SIG-M5 (cell line): ENCODE results near the gene SEPTIN10.

Experiments
- DNase-seq: peaks from one replicate; lab custom pipeline; 2025; lab: John Stamatoyannopoulos, UW

SEPTIN10 gene

DNA sequence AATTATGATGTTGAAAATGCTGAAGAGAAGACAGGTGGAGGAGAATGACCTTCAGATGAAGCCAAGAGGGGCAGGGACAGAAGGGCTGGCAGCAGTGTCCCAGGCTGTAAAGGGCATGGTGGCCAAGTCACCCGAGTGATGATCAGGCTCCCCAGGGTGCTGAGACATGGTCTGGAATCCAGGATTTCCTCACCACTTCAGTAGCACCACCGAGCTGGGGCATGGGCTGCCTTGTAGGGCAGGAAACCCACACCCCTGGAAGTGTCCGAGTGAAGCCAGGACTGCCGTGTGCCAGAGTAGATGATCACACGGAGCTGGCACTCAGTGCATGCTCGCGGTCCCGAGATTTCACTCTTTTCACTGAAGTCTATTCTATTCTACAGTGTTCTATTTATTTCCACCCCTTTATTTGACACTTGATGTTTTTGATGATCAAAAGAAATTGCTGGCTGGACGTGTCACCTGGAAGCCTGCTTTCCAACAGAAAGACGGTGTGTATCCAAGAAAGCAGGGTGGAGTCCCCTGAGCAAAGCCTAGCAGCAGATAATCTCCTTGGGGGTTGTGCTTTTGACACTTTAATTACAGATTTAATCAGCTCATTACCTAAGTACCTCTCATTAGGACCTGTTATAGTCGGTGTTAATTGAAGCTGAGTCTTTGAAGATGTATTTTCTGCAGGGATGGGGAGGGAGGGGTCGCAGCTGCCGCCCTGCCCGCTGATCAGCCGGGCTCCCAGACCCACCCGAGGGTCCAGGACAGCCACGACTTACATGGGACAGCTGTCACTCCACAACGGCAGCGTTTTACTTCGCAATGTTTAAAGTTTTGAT is 92.3 kb downstream of the SEPTIN10 start:
- DNase-seq: no peak

DNA sequence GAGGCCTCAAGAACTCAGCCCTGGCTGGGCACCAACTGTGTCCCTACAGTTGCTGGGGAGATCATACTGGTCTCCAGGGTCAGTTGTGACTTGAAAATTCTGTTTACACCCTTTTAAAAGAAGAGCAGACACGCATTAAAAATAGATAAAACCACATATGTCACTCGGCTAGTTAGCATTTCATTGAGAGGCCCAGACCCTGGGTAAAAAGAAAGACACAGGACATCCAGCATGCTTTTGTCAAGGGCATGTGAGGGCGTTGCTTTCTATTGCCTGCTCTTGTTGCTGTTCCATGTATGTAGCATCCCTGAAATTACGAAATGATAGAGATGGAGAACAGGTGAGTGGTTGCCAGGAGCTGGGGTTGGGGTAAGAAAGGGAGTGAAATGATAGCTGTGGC is 94.3 kb downstream of the SEPTIN10 start:
- no peak for DNase-seq

DNA sequence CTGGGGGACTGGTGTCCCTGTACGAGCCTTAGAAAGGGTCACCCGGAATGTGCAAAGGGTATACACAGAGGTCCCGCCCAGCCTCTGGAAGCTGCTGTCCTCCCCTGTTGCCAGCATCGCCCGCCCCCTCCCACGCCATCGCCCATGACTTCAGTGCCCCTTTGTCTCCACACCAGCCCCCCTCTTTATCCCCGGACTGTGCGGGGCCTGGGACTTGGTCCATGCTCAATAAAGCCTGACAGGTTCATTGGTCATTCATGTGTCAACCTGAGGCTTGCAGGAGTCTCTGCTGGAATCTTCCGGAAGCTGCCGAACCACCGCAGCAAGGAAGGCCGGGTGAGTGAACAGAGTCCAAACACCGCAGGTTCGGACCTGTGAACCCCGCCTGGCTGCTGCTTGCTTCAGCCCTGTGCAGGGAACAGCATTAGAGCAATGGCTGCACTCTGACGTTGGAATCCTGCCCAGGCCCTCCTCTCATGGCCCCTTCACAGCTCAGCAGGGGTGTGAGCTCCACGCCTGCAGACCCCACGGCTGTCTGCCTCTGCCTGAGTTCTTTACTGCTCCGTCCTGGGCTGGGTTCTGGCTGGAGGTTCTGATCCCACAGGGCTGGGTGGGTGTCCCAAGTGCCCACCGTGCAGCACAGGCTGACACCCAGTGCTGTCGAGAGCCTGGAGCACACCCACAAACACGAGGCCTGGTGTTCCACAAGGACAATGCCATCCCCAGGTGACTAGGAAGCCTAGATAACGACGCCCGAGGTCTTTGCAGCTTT is 96.5 kb downstream of the SEPTIN10 start:
- no peak for DNase-seq

DNA sequence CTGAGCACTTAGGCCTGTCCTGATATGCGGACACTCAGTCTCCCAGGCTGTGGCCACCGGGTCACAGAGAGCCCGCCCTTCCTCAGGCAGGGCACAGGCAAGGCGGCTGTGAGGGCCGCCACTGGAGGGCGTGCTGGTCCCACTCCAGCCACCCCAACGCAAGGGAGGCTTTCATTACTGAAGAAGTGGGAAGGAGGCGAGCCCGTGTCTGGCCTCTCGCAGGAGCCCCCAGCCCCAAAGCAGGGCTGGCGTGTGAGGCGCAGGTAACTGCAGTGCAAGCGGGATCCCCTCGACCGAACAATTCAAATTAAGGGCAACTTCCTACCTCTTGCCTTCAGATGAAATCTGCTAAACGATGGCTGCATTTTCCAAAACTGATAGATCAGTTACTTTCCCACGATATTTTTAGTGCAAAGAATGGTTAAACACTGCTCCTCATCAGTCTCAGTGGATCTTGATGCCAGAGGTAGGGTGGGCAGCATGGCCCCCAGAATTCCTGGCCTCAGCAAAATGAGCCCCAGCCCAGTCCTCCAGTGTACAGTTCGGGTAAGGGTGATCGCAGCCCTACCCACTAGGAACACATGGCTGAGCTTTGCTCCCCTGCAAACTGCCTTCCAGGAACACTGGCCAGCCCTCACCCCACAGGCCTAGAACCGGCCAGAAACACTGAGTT is 97.2 kb downstream of the SEPTIN10 start:
- DNase-seq: no peak

DNA sequence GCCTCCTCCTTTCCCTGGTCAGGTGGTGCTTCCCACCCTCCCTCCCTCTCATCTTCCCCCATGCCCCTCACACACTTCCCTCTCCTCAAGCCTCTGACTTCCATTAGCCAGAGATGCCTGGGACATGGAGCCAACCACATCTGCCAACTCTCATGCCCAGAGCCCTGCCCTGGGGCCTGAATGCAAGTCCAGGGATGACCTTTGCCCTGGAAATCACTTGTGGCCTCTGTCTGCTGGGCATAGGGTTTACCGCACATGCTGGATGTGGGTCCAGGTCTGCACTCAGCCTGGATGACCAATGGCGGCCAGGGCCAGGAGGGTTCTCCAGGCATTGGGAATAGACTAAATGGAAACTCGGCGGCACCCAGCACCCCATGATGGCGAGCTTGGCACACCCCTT is 98.9 kb downstream of the SEPTIN10 start:
- no peak for DNase-seq

DNA sequence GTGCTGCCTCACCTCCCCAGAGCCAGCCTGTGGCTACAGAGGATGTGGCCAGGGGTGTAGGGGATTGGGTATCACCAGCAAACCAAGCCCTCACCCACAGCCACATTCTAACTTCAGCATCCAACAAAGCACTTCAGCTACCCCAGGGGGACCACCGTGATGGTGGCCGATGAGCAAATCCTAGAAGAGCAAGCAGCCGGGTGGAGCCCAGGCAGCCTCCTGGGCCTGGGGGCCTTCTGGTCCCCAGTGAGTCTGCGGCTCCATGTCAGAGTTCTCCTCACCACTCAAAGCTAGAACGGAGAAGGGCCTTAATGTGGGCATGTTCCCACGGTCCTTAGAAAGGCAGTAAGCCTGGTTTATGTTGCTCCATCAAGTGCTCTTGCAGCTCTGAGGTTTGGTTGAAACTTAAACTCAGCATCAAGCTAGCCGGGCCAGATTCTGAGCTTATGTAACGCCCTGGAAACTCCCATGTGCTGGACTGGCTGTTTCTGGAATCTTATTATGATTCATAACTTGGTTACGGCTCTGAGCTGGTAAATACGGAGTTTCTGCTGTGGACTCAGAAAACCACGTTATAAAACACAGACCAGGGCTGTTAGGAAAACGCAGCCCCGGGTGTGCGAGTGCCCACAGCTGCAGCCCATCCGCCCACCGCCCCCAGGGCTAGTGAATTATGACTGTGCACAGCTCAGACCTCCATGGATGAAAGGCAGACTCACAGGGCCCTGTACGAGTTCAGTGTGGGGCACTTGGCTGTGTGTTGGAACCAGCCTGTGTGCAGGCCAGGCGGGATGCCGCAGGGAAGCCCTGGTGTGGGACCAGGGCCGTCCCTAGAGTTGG is 99.8 kb downstream of the SEPTIN10 start:
- no peak for DNase-seq

DNA sequence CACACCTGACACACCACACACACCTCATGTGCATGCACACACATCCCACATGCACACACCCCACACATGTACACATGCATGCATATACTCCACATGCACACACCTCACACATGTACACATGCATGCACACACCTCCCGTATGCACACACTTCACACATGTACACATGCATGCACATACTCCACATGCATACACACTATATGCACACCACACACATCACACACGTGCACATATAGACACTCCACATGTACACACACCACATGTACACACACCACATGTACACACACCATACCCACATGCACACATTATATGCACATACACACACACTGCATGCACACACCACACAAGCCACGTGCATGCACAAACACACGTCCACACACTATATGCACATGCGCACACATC is 100.5 kb downstream of the SEPTIN10 start:
- no peak for DNase-seq

DNA sequence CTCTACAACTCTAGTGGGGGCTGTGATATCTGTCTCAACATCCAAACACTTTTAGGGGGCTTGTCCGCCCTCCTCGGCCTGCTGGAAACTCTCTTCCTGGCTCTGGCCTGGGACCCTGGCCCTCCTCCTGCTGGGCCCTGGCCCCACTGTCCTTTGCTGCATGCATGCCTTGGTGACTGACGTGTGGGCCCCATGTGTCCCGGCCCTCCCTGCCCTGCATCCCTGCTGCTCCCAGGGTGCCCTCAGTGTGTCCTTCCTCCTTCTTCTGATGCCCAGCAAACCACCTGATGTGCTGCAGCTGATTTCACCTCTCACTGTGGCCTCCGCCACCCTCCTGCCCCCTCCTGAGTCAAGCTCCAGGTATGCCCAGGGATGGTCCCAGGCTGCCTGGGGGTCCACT is 101.7 kb downstream of the SEPTIN10 start:
- no peak for DNase-seq

DNA sequence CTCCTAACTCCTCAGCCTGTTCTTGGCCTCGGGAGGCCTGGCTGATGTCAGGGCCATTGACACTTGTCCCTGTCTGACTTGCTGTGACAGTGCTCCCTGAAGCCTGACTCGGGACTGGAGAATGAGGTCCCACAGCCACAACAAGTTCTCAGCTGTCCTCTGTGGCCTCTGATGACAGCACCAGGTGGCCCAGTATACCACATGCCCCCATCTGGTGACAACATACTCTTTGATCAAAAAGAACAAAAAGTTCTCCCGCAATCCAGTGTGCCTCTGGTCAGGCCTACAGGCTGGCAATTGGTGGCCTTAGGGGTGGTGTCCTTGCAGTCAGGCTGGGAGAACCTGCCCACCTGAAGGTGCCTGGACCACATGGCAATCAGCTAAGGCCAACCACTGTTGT is 102.6 kb downstream of the SEPTIN10 start:
- no peak for DNase-seq

DNA sequence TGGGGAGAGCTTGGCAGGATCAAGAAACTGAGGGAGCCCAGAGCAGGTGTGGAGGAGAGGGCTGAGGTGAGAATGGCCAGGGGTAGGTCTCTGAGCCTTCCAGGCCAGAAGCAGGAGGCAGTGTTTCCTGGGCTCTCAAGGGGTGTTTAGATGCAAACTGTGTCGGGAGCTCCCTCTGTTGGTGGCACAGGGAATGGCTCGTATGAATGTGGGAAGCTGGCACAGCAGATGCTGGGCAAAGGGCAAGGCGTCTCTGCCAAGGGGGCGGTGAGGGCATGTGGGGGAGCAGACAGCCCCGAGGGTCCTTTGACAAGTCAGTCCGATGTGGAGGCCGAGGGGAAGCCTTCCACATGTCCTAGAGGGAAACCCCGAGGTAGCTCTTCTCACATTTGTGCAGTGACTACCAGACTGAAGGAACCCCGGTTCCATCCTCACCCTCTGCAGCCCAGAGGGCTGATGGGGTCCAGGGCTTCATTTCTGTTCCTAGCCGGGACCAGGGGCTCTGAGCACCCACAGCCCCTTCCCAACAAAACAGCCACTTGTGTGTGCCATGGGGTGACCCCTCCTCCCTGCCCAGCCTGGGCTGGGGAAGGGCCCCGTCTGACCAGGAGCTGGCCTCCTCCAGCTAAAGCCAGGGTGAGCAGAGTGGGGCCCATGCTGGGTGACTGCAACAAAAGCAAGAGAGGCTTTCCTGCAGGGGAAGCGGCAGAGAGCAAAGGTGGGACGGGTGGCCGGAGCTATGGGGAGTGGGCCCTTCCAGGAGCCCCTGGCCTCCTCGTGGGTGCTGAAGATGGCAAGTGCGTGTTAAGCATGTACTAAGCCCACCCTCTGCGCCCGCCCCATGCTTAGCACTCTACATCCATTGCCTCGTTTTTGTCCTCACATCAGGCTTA is 103.4 kb downstream of the SEPTIN10 start:
- no peak for DNase-seq

DNA sequence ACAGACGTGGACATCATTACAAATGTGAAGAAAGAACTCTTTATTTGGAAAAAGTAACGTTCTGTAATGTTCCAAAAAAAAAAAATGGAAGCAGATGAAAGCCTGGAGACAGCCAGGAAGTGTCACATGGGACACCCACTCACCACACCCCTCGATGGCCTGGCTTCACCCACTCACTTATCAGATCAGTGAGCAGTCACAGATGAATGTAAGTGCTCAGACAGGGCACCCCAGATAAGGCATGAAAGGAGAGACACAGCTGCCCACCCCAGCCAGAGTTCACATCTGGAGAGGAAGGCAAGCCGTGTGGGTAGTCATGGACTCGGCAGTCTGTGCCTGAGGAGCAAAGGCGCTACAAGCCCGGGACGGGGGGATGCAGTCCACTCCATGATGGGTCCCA is 105.2 kb downstream of the SEPTIN10 start:
- DNase-seq: no peak

DNA sequence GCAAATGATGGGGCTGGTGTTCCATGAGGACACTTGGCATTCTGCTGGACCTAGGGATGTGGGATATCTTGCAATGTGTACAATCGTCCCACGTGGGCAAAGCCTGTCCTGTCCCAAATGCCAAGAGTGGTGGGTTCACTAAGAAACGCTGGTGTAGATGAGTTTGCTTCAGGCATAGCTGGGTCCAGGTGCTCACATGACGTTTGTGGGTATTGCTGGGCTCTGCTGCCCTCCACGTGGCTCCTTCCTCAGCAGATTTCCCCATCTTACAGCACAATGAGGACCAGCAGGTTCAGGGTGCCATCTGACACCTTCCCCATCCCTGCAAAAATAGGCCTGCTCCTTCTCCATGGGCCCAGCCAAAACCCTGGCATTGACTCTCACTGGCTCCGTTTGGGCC is 105.9 kb downstream of the SEPTIN10 start:
- no peak for DNase-seq

DNA sequence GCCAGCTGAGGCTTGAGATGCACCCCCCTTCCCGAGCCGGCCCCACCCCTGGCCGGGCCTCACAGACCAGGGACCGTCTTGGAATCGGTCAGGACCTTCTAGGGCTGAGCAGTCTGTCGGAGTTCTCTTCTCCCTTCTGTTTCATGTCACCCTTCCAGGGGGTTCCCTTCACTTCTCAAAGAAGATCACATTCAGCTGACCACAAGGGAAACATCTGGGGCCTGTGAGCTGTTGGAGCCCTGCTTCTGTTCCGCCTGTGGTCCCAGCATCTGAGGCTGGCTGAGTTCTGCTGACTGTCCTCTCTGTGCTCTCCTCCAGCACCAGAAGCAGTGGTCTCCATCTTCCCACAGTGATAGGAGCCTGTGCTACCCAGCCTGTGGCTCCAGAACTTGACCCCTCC is 106.5 kb downstream of the SEPTIN10 start:
- DNase-seq: no peak

DNA sequence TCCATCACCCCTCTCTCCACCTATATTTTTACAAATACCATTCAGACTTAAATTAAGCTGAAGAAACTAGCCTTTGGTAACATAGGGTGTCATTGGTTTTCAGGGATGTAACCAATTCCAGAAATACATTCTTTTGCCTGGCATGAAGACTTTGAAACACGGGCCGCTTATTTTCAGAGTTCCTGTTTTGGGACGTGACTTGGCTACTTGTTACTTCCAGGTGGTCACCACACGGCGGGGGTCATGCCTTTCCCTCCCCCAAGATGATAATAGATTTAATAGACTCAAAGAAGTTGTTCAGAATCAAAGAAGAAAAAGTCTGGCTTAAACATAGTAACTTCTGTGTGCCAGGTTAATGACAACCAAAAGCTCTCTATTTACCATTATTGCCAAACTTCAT is 110.6 kb downstream of the SEPTIN10 start:
- DNase-seq: no peak

DNA sequence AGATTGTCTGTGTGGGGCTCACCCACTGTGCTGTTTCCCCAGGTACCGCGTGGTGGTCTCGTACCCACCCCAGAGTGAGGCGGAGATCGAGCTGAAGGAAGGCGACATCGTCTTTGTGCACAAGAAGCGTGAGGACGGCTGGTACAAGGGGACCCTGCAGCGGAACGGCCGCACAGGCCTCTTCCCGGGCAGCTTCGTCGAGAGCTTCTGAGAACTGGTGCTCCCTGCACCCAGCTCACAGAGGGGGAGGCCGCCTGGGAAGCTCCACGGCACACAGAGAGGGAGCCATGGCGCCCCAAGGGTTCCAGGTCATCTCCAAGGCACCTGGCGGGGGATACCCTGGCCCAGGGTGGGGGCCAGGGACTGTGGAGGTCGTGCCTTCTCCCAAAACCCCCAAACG is 112.3 kb downstream of the SEPTIN10 start:
- DNase-seq: no peak

DNA sequence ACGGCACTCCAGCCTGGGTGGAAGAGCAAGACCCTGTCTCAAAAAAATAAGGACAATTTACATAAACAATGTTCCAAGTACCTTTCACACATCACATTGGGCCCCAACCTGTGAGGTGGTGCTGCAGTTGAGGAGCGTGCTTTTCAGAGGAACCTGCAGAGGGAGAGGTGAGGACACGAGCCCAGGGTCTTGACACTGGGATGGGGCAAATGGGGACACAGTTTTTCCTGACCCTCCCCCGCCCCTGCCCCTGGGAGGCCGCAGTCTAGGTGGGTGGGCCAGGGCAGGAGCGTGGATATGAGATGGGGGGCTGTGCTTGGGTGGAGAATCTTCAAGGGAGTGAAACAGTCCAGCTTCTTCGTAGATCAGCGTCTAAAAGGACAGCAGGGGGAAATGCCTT is 112.9 kb downstream of the SEPTIN10 start:
- DNase-seq: no peak

DNA sequence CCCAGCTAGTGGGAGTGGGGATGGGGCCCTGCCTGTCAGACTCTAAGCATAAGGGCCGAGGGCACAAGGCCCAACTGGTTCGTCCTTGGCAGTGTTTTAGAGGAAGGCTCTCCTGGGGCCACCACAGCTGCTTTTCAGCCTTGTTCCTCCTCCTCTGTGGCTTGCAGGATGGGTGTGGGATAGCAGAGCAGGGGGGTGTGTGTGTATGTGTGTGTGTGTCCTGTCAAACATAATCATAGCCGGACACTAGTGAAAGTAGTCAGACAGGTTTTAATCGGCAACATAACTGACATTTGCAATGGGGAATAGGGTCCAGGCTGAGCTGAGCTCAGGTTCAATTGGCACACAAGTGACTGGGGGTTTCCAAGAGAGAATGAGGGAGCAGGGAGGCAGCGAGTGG is 114.2 kb downstream of the SEPTIN10 start:
- no peak for DNase-seq

DNA sequence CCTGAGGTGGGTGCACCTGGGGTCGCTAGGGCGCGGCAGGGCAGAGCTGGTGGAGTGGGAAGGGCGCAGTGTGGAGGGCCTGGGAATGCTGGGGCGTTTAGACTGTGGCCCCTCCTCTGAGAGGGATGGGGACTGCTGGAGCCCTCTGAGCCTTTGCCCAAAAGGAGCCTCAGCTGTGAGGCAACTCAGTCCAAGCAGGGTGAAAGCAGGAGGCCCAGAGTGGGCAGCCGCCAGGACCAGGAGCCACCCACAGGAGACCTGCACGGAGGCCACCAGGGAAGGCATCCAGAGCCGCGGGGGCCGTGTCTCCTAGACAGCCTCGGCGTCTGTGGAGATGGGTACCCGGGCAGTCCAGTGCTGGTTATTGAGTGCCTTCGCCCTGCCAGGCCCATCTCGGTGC is 114.9 kb downstream of the SEPTIN10 start:
- DNase-seq: no peak

DNA sequence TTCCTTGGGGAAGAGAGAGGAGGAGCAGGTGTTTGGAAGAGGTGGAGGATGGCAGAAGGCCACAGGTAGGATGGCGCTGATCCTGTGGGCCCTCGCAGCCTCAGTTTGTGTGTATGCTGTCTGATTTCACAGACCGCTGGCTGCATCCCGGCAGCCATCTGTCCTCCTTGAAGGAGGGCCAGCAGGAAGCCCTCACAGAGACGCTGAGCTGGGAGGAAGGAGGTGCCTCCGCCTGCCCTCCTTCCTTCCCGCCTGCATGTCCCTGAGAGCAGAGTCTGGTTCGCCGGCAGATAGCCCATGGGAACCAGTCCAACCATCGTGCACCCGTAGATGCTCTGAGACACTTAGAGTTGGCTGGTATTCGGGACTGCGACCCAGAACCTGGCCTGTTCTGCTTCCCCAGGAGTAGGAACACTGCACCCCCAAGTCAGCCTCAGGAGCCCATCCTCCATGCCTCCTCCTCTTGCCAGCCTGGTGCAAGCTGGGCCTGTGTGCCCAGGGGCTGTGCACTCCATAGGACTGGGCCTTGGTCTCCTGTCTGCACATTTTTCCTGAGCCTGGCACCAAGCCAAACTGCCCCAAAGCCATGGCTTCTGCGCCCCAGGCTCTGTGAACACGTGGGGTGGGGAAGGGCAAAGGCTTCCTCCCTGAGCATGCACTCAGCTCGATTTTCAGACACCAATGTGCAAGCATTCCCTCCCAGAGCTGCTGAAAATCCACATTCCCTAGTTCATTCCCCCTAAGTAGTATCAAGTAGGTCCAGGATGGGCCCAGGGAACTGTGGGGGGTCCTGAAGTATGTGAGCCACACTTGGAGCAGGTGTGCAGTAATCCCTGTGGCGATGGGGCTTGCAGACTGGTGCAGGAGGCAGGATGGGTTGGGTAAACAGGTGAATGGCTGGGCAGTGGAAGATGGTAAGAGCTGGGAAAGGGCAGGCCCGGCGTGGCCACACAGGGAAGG is 115.6 kb downstream of the SEPTIN10 start:
- no peak for DNase-seq

DNA sequence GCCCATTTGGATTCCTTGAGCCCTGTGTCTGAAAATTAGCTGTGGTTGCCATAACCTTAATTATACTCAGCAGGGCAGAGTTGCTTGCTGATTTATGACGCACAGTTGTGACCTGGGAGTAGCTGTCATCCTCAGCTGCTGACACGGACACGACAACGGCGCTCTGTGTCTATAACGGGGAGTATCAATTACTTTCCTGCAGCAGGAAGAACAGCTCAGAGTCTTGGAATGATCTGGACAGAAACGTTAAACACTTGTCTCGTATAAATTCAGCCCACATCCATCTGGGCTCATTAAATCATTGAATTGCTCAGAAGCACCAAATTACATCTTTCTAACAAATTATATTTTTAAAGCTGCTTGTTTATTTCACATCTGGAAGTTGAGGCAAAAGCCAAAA is 116.3 kb downstream of the SEPTIN10 start:
- DNase-seq: no peak
